Right renal cortex interstitium (tissue), 3 donors: ENCODE data around the gene MSLN. TPM values are rescaled to one million over a fixed set of nuclear protein-coding genes. Genes with fewer than 3 reads are reported as not detected.

Source experiments
- DNase-seq, 3 donors: peaks; one replicate each; pipeline ENCODE4 v3.0.0-alpha.2; 2013; ENCODE audit warnings: low read depth in 3 of 3, low spot score in 2 of 3
- polyA plus RNA-seq, 3 donors: library from polyadenylated mRNA; unstranded; fragments of 120-200 nt; gene quantifications; one replicate each; pipeline ENCODE4 v1.2.1, GENCODE V29; 2013; ENCODE audit not compliant: insufficient read length in 3 of 3

Gene MSLN
- polyA plus RNA-seq, 3 donors: 12.1 to 24.9 (median 13.8) TPM

DNA sequence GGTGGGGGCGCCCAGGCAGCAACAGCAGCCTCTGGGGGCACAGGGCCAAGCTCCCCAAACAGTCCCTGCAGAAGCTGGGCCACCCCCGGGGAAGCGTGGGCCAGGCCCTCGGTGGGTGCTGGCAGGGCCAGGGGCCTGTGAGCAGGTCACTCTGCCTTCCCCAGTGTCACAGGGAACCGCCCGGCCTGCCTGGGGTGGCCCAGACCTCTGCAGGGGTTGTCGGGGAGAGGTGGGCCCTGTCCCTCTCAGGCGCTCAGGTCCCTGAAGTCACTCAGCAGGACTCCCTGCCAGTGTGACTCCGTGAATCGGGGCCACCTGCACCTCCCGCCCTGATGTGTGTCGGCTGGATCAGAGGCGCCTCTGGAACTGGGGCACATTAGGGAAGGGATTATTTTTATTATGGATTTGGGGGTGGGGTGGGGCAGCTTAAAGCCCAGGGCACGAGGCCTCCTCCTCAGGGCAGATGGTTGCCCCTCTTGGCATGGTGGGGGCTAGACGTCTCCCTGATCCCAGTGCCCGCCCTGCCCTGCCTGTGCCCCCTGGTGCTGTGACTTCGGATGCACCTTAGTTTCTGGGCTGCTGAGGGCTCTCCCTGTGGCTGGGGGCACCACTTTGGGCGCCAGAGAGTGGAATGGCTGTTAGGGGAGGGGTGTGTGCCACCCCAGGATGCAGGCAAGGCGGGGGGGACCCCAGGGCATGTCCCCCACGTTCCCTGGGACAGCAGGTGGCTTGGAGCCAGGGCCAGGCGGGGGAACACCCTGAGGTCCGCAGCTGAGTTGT lies 41.2 kb downstream of the MSLN start:
- DNase-seq: no peak

DNA sequence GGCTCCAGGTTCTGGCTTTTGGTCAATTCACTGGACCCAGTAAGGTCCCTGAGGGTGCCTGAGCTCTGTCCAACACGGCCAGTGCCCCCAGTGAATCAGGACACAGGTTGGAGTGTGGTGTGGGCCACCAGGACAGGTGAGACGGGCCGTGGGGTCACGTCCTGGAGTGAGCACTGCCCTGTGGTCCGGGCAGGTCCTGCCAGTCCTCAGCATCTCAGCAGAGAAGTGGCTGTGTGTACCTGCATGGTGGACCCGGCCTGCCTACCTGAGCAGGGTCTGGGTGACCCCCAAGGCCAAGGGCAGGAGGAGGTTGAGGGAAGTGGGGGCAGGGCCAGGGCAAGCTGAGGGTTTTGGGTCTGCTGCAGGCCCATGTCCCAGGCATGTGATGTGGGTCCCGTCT lies 41.9 kb downstream of the MSLN start:
- no peak for DNase-seq

GRCh38 chr16:802914-803753 lies 42.6 kb downstream of the MSLN start:
- no peak for DNase-seq

- DNase-seq: no peak
Observed at GRCh38 chr16:803754-804080, 43.2 kb downstream of the MSLN start.

DNA sequence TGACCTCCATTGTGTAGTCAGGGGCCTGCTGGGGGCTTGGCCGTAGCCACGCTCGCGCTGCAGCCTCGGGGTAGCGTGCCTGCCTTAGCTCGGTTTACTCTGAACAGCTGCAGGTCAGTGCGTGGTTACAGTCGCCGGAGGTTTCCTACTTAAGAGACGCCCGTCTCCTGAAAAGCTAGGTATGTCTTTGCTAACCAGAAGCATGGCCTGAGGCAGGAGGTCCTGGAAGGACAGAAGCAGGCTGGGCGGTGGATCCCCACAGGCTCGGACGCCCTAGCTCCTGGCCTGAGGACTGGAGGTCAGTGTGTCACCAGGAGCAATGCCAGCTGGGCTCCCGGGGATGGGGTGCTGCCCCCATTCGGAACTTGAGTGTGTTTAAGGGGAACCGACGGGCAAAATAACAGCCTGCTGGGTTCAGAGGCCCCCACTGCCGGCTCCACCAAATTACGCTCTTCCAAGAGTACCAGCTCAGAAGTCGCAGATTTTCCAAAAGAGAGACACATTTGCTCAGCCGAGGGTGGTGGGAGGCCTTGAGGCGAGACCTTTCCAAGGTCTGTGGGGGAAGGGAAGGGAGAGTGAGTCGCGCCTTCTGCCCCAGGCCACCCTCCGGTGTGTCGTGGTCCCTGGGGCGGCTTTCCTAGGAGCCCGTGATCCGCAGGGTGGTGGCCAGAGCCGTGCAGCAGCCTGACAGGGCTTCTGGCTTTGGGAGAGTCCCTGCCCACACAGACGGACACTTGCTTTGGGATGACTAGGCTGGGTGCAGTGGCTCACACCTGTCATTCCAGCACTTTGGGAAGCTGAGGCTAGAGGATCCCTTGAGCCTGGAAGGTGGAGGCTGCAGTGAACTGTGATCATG lies 43.9 kb downstream of the MSLN start:
- no peak for DNase-seq

- no peak for DNase-seq
Observed at GRCh38 chr16:805474-805873, 44.9 kb downstream of the MSLN start.

GRCh38 chr16:807347-808084 lies 47.0 kb downstream of the MSLN start:
- peak; percentile 52 to 85 (median 77) for DNase-seq

- DNase-seq: no peak
Observed at GRCh38 chr16:808085-808386, 47.5 kb downstream of the MSLN start.

- no peak for DNase-seq
Observed at GRCh38 chr16:813204-813915, 52.8 kb downstream of the MSLN start.

- no peak for DNase-seq
Observed at GRCh38 chr16:813916-814412, 53.4 kb downstream of the MSLN start.

- DNase-seq: no peak
Observed at GRCh38 chr16:814974-815373, 54.4 kb downstream of the MSLN start.

DNA sequence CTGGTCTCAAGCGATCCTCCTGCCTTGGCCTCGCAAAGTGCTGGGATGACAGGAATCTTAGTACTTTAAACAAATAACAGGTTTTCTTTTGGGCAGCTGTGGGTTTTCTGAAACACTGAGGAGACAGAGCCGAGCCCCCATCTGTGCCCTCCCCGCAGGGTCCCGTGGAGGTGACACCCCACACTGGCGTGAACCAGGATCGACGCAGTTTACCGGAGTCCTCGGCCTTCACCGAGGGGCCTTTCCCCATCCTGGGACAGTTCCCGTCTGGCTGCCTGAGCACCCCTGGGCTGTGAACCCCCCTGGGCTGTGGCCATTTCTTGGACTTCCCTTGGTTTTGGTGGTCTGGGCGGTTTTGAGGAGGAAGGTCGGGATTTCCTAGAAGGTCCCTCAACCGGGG lies 55.3 kb downstream of the MSLN start:
- no peak for DNase-seq

DNA sequence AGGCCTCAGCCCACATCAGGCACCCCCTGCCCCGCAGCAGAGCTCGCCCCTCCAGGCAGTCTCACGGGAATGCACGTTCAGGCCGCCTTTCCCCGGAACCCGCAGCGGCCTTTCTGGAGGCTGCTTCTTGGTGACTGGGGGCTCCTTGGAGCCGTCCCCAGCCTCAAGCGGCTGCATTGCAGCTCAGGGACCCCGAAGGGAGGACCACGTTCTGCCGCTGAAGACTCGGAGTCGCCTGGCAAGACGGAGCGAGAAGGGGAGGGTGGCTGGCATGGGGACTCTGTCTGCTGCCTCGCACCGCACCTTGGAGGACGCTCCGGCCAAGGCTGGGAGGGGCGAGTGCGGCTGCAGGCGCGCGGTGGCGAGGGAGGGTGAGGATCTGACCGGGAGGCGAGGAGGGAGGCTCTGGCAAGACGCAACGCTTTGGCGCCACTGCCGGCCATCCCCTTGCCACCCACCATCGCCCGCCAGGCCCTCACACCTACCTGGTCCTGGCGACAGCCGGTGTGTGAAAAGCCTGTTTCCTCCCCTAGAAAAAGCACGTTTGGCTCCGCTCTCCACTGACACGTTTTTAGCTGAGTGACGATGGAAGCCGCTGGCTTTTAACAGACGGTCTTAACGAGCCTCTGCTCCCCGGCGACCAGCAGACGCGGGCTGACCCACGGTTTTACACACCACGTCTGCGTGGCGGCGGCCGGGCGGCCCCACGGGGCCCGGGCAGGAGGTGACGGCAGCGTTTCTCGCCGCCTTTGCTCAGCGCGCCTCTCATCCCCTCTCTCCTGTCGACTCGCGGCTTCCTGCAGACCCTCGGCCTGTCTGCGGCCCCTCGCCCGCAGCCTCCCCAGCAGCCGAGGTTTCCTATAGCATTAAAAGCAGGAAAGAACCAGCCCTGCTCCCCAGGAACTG lies 56.7 kb downstream of the MSLN start:
- no peak for DNase-seq

DNA sequence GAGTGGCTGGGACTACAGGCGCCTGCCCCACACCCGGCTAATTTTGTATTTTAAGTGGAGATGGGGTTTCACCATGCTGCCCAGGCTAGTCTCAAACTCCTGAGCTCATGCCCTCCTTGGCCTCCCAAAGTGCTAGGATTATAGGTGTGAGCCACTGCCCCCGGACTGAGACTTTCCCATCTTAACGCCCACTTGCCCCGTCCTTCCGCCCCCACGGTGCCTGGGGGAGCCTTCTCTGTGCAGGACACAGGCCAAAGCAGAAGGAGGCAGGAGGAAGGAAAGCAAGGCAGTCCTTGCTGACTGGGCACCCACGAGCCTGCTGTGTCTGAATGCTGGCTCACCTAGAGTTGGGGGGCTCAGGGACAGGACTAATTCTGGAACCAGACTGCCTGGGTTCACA lies 57.6 kb downstream of the MSLN start:
- DNase-seq: no peak

Other genes starting within 250 kb of the MSLN start
- gene CAPN15, start 233.0 kb upstream of the MSLN start, polyA plus RNA-seq: 10 to 100 TPM; 18.2 to 19.8 (median 18.2) TPM
- gene PRR35, start 200.3 kb upstream of the MSLN start, polyA plus RNA-seq: 1 to 10 TPM; 7.4 to 8.6 (median 7.5) TPM
- 1 to 10 TPM; 6.4 to 6.9 (median 6.6) TPM for gene NHLRC4, start 193.7 kb upstream of the MSLN start, polyA plus RNA-seq
- 10 to 100 TPM; 49.8 to 55.6 (median 50.4) TPM for gene PIGQ, start 190.8 kb upstream of the MSLN start, polyA plus RNA-seq
- 10 to 100 TPM; 12.7 to 16.6 (median 14.4) TPM for gene RAB40C, start 170.7 kb upstream of the MSLN start, polyA plus RNA-seq
- gene WFIKKN1, start 129.7 kb upstream of the MSLN start, polyA plus RNA-seq: 1 to 10 TPM in 1 of 3 donors, under 1 TPM in 2; 0.82 to 1.2 (median 0.94) TPM
- gene METTL26, start 124.4 kb upstream of the MSLN start, polyA plus RNA-seq: 10 to 100 TPM; 34.8 to 45.2 (median 42.0) TPM
- 10 to 100 TPM; 11.1 to 15.5 (median 12.5) TPM for gene MCRIP2, start 118.9 kb upstream of the MSLN start, polyA plus RNA-seq
- gene WDR90, start 111.4 kb upstream of the MSLN start, polyA plus RNA-seq: 10 to 100 TPM; 22.4 to 27.5 (median 22.8) TPM
- gene RHOT2, start 92.6 kb upstream of the MSLN start, polyA plus RNA-seq: 10 to 100 TPM; 58.2 to 68.2 (median 60.6) TPM
- gene RHBDL1, start 85.1 kb upstream of the MSLN start, polyA plus RNA-seq: 1 to 10 TPM in 2 of 3 donors, under 1 TPM in 1; 0.58 to 1.5 (median 1.1) TPM
- gene STUB1, start 80.3 kb upstream of the MSLN start, polyA plus RNA-seq: 100 to 1,000 TPM; 117 to 125 (median 120) TPM
- 10 to 100 TPM; 56.0 to 68.0 (median 65.2) TPM for gene JMJD8, start 76.4 kb upstream of the MSLN start, polyA plus RNA-seq
- 10 to 100 TPM in 1 of 3 donors, 1 to 10 TPM in 2; 9.2 to 10.2 (median 9.5) TPM for gene WDR24, start 70.3 kb upstream of the MSLN start, polyA plus RNA-seq
- 1 to 10 TPM in 2 of 3 donors, under 1 TPM in 1; 0.96 to 1.8 (median 1.1) TPM for gene FBXL16, start 54.9 kb upstream of the MSLN start, polyA plus RNA-seq
- 1 to 10 TPM; 4.5 to 6.0 (median 5.2) TPM for gene METRN, start 45.6 kb upstream of the MSLN start, polyA plus RNA-seq
- 10 to 100 TPM in 2 of 3 donors, 1 to 10 TPM in 1; 8.4 to 11.0 (median 10.2) TPM for gene ANTKMT, start 39.6 kb upstream of the MSLN start, polyA plus RNA-seq
- gene CCDC78, start 34.3 kb upstream of the MSLN start, polyA plus RNA-seq: 1 to 10 TPM in 2 of 3 donors, under 1 TPM in 1; 0.74 to 1.3 (median 1.2) TPM
- gene HAGHL, start 33.6 kb upstream of the MSLN start, polyA plus RNA-seq: 1 to 10 TPM; 3.4 to 4.0 (median 3.8) TPM
- 10 to 100 TPM; 18.9 to 23.4 (median 22.8) TPM for gene CIAO3, start 19.7 kb upstream of the MSLN start, polyA plus RNA-seq
- gene RPUSD1, start 27.6 kb downstream of the MSLN start, polyA plus RNA-seq: 10 to 100 TPM; 10.1 to 11.0 (median 10.4) TPM
- 10 to 100 TPM; 16.0 to 21.1 (median 16.5) TPM for gene CHTF18, start 27.9 kb downstream of the MSLN start, polyA plus RNA-seq
- gene GNG13, start 40.0 kb downstream of the MSLN start, polyA plus RNA-seq: under 1 TPM in 2 of 3 donors, not detected in 1; 0.12 to 0.31 TPM
- gene LMF1, start 210.2 kb downstream of the MSLN start, polyA plus RNA-seq: 10 to 100 TPM; 13.8 to 16.3 (median 13.9) TPM
- 1 to 10 TPM; 2.8 to 3.2 (median 3.0) TPM for gene SOX8, start 221.0 kb downstream of the MSLN start, polyA plus RNA-seq